ENCODE measurements around the gene ANKRD55. TPM values are rescaled to one million over a fixed set of nuclear protein-coding genes. Genes with fewer than 3 reads are reported as not detected.

Gene ANKRD55
- total and polyA plus RNA-seq, 2 donors (not counting 1 experiment from before 2014, with no cell fraction given): not detected

GRCh38 chr5:56212130-56212879 lies 20.8 kb downstream of the ANKRD55 start:
- no peak overlapping the region for H3K4me3 ChIP-seq (replicated peaks in 1 of 4; ENCODE audit: control extremely low read depth in 1 of 4, insufficient read depth in 1 of 4, low read depth in 3 of 4, low read length in 4 of 4)
- no peaks in the 10 kb centered on the region for H3K79me2 ChIP-seq (ENCODE audit: control insufficient read depth, insufficient read depth, low read length)
- H3K27ac ChIP-seq (ENCODE audit: insufficient read depth, low read length): no peak overlapping the region
- no peaks in the 10 kb centered on the region for H3K27me3 ChIP-seq (ENCODE audit: control insufficient read depth, insufficient read depth, low read length)
- no peaks in the 10 kb centered on the region for H3K9me3 ChIP-seq (ENCODE audit: control insufficient read depth, insufficient read depth, low read depth, low read length)
- no peak overlapping the region for H2AFZ ChIP-seq (ENCODE audit: low read length)
- no peak overlapping the region for H3K4me2 ChIP-seq (ENCODE audit: extremely low read depth, insufficient read depth, low read length)
- DNase-seq (ENCODE audit: low read depth in 2 of 2): peak in 1 of 2 donors; percentile 30
- no peaks in the 10 kb centered on the region for H4K20me1 ChIP-seq (ENCODE audit: control insufficient read depth, extremely low read depth, insufficient read depth, low read length)
- H3K36me3 ChIP-seq (ENCODE audit: control insufficient read depth, insufficient read depth, low read length): no peaks in the 10 kb centered on the region
- TF ChIP-seq EZH2 (IDR thresholded peaks at IDR 0.05; ENCODE audit: low read length, missing control alignments) (no peak), CTCF (conservative IDR thresholded peaks at IDR 0.05 in 1 of 2, IDR thresholded peaks at IDR 0.05 in 1 of 2; ENCODE audit: low read depth in 1 of 2, low read length in 2 of 2) (no peak)
- H3K4me1 ChIP-seq (ENCODE audit: control insufficient read depth, extremely low read depth, insufficient read depth, low read length): peaks cover 5% of the 10 kb centered on the region
- no peak overlapping the region for H3K9ac ChIP-seq (ENCODE audit: insufficient read depth, low read length)

GRCh38 chr5:56211298-56211865 lies 21.7 kb downstream of the ANKRD55 start:
- peak overlapping the region; percentile 59 for H3K4me2 ChIP-seq (ENCODE audit: extremely low read depth, insufficient read depth, low read length)
- no peaks in the 10 kb centered on the region for H3K9me3 ChIP-seq (ENCODE audit: control insufficient read depth, insufficient read depth, low read depth, low read length)
- no peaks in the 10 kb centered on the region for H3K27me3 ChIP-seq (ENCODE audit: control insufficient read depth, insufficient read depth, low read length)
- no peak overlapping the region for H3K4me3 ChIP-seq (replicated peaks in 1 of 4; ENCODE audit: control extremely low read depth in 1 of 4, insufficient read depth in 1 of 4, low read depth in 3 of 4, low read length in 4 of 4)
- no peak for TF ChIP-seq EZH2 (IDR thresholded peaks at IDR 0.05; ENCODE audit: low read length, missing control alignments)
- TF ChIP-seq CTCF (conservative IDR thresholded peaks at IDR 0.05 in 1 of 2, IDR thresholded peaks at IDR 0.05 in 1 of 2; ENCODE audit: low read depth in 1 of 2, low read length in 2 of 2): no peak
- H3K4me1 ChIP-seq (ENCODE audit: control insufficient read depth, extremely low read depth, insufficient read depth, low read length): peaks cover 13% of the 10 kb centered on the region
- no peaks in the 10 kb centered on the region for H4K20me1 ChIP-seq (ENCODE audit: control insufficient read depth, extremely low read depth, insufficient read depth, low read length)
- H3K27ac ChIP-seq (ENCODE audit: insufficient read depth, low read length): peak overlapping the region; percentile 19
- no peaks in the 10 kb centered on the region for H3K36me3 ChIP-seq (ENCODE audit: control insufficient read depth, insufficient read depth, low read length)
- peak; percentile 89 to 97 for DNase-seq (ENCODE audit: low read depth in 2 of 2)
- no peak overlapping the region for H2AFZ ChIP-seq (ENCODE audit: low read length)
- H3K79me2 ChIP-seq (ENCODE audit: control insufficient read depth, insufficient read depth, low read length): no peaks in the 10 kb centered on the region
- H3K9ac ChIP-seq (ENCODE audit: insufficient read depth, low read length): no peak overlapping the region

GRCh38 chr5:56208681-56209080 lies 24.4 kb downstream of the ANKRD55 start:
- Histone ChIP-seq H3K9ac (ENCODE audit: insufficient read depth, low read length) (no peak overlapping the region), H4K20me1 (ENCODE audit: control insufficient read depth, extremely low read depth, insufficient read depth, low read length) (no peaks in the 10 kb centered on the region), H3K79me2 (ENCODE audit: control insufficient read depth, insufficient read depth, low read length) (no peaks in the 10 kb centered on the region), H3K27me3 (ENCODE audit: control insufficient read depth, insufficient read depth, low read length) (no peaks in the 10 kb centered on the region), H2AFZ (ENCODE audit: low read length) (no peak overlapping the region), H3K36me3 (ENCODE audit: control insufficient read depth, insufficient read depth, low read length) (no peaks in the 10 kb centered on the region), H3K27ac (ENCODE audit: insufficient read depth, low read length) (no peak overlapping the region), H3K4me1 (ENCODE audit: control insufficient read depth, extremely low read depth, insufficient read depth, low read length) (peaks cover 16% of the 10 kb centered on the region), H3K9me3 (ENCODE audit: control insufficient read depth, insufficient read depth, low read depth, low read length) (no peaks in the 10 kb centered on the region), H3K4me2 (ENCODE audit: extremely low read depth, insufficient read depth, low read length) (no peak overlapping the region), H3K4me3 (replicated peaks in 1 of 4; ENCODE audit: control extremely low read depth in 1 of 4, insufficient read depth in 1 of 4, low read depth in 3 of 4, low read length in 4 of 4) (no peak overlapping the region)
- DNase-seq (ENCODE audit: low read depth in 2 of 2): no peak
- TF ChIP-seq EZH2 (IDR thresholded peaks at IDR 0.05; ENCODE audit: low read length, missing control alignments) (no peak), CTCF (conservative IDR thresholded peaks at IDR 0.05 in 1 of 2, IDR thresholded peaks at IDR 0.05 in 1 of 2; ENCODE audit: low read depth in 1 of 2, low read length in 2 of 2) (no peak)

All from fibroblast of lung (primary cell).